Upper lobe of left lung (tissue), 4 donors: ENCODE measurements around the gene ELFN2.

Experiments used
- CTCF ChIP-seq, 6 experiments: fragments of 450-650 bp in 4 of 6; fragments of 200-600 bp in 2 of 6; sonication (generic) in 2 of 6; IDR thresholded peaks; one replicate each; pipeline ENCODE4 v1.5.1; 2016 to 2019; ENCODE audit warnings: antibody characterized with exemption in 6 of 6
- EP300 ChIP-seq, 4 donors: sonication (generic); formaldehyde crosslinking; IDR thresholded peaks; one replicate each; pipeline ENCODE4 v1.5.1; 2017; ENCODE audit warnings: antibody characterized with exemption in 4 of 4, control low read depth in 2 of 4
- POLR2A ChIP-seq, 4 donors: fragments of 450-650 bp; IDR thresholded peaks; one replicate each; pipeline ENCODE4 v1.5.1; 2016 to 2017; ENCODE audit warnings: antibody characterized with exemption in 4 of 4, mild to moderate bottlenecking in 2 of 4

- TF ChIP-seq CTCF (IDR thresholded peaks at IDR 0.05) (peak; percentile 79 to 93 (median 90)), POLR2A (IDR thresholded peaks at IDR 0.05) (no peak), EP300 (IDR thresholded peaks at IDR 0.05) (no peak)
These were observed 30.0 kb upstream of the ELFN2 start for GRCh38 chr22:37457093-37457893.
